NCI-H69 (cell line): ENCODE measurements around the gene MCM9.
"Not testable (repeated sequence)": the region's sequence is repeated elsewhere in the genome, so short reads cannot be mapped to it uniquely, and the experiment has no call there.

Experiments
- DNase-seq: peaks from one replicate; lab custom pipeline; 2025; lab: John Stamatoyannopoulos, UW

MCM9 gene

GRCh38 chr6:118768904-118769325 is 166.0 kb downstream of the MCM9 start:
- DNase-seq: peak; percentile 57

DNA sequence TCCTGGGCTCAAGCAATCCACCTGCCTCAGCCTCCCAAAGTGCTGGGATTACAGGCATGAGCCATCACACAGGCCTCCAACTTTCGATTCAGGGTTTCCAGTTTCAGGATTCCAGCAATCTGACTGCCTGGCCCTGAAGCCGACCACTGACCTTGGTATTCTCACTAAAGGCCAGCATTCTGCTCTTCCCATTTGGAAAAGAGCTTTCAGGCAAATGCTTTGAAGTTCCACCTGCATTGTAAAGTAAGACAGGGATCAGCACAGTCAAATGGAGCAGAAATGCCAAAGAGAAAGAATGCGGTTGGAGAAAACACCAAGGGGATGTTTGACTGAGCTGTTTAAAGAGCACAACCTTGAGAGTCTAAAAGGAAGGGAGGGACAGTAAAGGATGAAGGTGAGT is 166.5 kb downstream of the MCM9 start:
- no peak for DNase-seq

DNA sequence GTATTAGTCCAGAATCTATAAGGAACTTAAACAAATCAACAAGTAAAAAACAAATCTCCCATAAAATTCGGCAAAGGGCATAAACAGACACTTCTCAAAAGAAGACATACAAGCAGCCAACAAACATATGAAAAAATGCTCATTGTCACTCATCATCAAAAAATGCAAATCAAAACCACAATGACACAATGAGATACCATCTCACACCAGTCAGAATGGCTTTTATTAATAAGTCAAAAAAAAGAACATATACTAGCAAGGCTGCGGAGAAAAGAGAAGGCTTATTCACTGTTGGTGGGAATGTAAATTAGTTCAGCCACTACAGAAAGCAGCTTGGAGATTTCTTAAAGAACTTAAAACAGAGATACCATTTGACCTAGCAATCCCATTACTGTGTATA is 169.6 kb downstream of the MCM9 start:
- DNase-seq: not testable (repeated sequence)

DNA sequence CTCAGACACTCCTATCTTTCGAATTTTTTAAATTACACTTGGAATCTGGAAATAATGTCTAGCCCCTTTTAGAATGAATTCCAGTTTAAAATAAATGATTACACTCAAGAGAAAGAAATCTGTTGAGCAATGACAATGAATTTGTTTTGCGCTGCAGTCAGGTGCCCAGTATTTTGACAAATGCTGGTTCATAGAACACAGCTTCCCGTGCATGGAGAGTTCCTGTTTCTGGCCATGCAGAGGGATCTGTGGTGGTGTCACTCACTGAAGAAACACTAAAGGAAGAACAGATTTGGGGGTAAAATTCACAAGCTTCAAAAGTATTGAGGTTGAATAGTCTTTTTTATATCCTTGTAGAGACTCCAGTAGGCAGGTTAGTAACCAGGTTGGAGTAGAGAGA is 170.2 kb downstream of the MCM9 start:
- DNase-seq: no peak
